GM19452 (cell line): ENCODE data around the gene NF2.

Experiments used
- ATAC-seq: cut with Tn5 transposase; IDR thresholded peaks from one replicate; pipeline ENCODE4 v1.9.1; 2021; ENCODE audit not compliant: unreplicated experiment

NF2 gene

DNA sequence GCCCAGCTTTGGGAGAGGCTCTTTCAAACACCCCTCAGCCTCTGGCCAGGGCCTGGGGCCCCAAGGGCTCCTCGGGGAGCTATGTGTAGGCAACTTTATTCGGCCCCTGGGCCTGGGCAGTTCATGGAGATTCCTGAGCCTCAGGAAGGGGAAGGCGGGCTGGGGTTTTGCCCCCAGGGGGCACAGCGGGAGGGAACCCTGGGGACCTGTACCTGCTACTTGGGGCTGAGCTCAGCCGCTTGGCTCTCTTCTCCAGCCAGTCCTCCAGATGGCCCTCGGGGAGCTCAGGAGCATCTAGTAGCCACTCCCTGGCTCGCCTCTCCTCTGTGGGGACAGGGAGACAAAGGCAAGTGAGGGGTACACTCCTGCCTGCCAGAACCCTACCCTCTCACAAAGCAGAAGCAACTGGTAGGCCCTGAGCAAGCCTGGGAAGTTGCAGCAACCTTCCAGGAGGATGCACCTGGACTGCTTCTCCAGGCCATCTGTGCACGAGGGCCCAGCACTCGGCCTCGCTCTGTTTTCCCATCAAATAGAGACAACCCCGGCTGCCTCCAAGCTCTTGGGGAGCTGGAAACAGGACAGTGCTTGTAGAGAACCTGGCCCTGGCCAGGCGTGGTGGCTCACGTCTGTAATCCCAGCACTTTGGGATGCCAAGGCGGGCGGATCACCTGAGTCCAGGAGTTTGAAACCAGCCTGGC lies 134.8 kb downstream of the NF2 start:
- no peak for ATAC-seq

DNA sequence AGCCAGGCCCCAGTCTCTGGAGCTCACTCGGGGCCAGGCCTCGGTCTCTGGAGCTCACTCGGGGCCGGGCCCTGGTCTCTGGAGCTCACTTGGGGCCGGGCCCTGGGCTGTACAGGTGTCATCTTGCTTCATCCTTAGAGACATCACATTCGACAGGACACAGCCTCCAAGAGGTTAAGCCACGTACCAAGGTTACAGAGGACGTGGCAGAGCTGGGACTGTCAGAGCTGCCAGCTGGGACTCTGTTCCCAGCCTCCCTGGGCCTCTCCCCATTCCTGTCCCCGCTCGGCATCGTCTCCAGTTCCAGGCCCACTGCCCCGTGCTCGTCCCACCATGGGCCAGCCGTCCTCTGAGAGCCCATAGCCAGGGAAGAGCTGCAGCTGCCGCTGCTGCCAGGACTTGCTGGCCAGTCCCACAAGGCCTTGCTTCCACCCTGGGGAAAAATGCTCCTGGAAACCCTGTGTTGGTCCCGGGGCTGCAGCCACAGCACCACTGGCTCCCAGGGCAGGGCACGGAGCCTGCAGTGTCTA lies 136.0 kb downstream of the NF2 start:
- ATAC-seq, result no peak

DNA sequence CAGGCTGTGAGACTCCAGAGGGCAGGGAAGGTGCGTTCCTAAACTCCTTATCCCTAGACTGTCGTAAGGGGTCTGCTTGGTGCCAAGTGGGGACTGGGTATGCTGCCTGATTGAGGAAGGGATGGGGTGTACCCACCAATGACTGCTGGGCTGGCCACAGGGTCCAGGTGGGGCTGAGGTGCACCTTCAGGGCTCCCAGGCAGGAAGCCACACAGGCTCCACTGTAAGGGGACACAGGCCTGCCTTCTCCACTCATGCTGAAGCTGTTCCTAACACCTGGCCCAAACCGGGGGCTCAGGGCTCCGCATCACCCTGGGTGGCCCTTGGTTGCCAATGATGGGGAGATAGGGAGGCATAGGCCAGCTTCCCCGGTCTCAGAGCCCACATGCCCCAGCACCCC lies 136.8 kb downstream of the NF2 start:
- ATAC-seq, result no peak

DNA sequence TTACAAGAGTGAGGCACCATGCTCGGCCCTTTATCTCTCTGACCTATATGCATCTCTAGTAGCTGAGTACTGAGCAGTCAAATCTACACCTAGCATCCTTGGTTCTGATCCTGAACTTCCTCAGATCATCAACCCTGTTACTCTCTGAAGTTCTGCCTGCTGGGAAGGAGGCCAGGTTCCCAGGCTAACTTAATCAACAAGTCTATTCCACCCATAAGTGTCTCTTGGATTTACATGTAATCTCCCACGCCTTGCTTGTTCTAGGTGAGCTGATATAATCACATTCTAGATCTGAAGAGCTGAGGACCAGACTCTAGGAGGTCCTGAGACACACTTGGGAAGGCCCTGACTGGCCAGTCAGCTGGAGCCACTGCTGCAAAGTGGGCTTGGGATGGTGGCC lies 138.5 kb downstream of the NF2 start:
- ATAC-seq, result no peak

DNA sequence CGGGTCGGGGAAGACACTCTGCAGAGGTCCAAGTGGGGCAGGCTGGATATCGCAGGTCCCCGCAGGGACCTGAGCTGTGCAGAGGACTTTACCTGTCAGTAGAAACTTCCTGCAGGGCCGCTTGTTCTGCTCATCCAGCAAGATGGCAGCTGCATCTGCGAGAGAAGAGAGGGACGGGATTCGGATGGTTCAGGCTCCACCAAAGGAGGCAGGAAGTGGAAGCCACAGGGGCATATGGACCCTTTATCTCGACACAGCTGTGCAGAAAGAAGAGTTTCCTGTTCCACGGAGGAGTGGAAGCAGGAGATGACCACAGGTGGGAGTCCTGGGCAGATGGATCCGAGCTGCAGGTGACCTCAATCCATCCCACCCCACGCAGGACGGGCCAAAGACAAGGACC lies 138.9 kb downstream of the NF2 start:
- no peak for ATAC-seq

DNA sequence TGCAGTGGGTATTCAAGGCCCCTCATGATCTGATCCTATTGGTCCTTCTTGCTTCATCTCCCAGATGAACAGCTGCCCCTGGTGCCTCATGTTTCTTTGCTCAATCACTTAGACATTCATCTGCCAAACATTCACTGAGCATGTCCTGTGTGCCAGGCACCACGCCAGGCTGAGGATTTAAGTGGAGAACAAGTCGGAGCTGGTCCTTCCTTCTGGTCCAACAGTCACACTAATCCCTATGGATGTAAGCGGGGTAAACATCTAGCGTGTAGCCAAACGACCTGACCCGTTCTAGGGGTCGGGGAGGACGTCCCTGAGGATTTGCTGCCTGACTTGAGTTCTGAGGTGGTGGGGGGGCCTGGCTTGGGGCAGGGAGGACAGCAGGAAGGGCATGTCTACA lies 141.5 kb downstream of the NF2 start:
- ATAC-seq, result no peak

DNA sequence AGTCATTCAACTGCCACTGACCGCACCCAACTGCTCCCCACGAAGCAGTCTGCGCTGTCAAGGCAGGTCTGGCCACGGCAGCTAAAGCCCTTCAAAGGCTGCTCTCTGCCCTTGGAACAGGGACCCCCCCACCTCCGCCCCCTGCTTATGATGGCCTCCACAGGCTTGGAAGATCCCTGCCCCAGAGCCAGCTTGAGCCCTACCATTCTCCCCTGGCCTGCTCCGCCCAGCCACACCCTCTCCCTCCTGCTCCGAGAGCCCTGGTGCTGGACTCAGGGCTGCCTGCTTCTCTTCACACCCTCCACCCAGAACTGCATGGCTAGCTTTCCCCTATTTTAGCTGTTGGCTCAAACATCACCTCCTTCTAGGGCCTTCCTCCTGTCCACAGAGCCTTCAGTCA lies 144.4 kb downstream of the NF2 start:
- no peak for ATAC-seq
